Suprapubic skin (tissue), 4 donors: Measurements from ENCODE around the gene PRR15L. TPM values are rescaled to one million over a fixed set of nuclear protein-coding genes. Genes with fewer than 3 reads are reported as not detected.

ENCODE experiments used
- DNase-seq, 2 donors: peaks; one replicate each; pipeline ENCODE4 v3.0.0-alpha.2; 2019; ENCODE audit warnings: low spot score in 2 of 2
- H3K27ac ChIP-seq: fragments of 200-600 bp; sonication (generic); one replicate; pipeline ENCODE4 v1.5.1; 2019
- H3K27me3 ChIP-seq: fragments of 200-600 bp; sonication (generic); one replicate; pipeline ENCODE4 v1.5.1; 2019
- H3K36me3 ChIP-seq: fragments of 200-600 bp; sonication (generic); one replicate; pipeline ENCODE4 v1.5.1; 2019
- H3K4me1 ChIP-seq: fragments of 200-600 bp; sonication (generic); one replicate; pipeline ENCODE4 v1.5.1; 2019
- H3K4me3 ChIP-seq: fragments of 200-600 bp; sonication (generic); one replicate; pipeline ENCODE4 v1.5.1; 2019; ENCODE audit warnings: mild to moderate bottlenecking
- H3K9me3 ChIP-seq: fragments of 200-600 bp; sonication (generic); one replicate; pipeline ENCODE4 v1.5.1; 2019
- CTCF ChIP-seq, 2 donors: fragments of 200-600 bp in 1 of 2; fragments of 450-650 bp in 1 of 2; sonication (generic) in 1 of 2; IDR thresholded peaks; one replicate each; pipeline ENCODE4 v1.5.1; 2016 to 2019; ENCODE audit warnings: antibody characterized with exemption in 2 of 2, mild to moderate bottlenecking in 1 of 2, moderate library complexity in 1 of 2
- EP300 ChIP-seq: sonication (generic); formaldehyde crosslinking; IDR thresholded peaks from one replicate; pipeline ENCODE4 v1.6.1; 2017; ENCODE audit warnings: antibody characterized with exemption
- POLR2A ChIP-seq, 2 donors: fragments of 450-650 bp; IDR thresholded peaks; one replicate each; pipeline ENCODE4 v1.6.1; 2017; ENCODE audit warnings: antibody characterized with exemption in 2 of 2, mild to moderate bottlenecking in 2 of 2, moderate library complexity in 2 of 2
- POLR2AphosphoS5 ChIP-seq, 3 donors: sonication (generic); formaldehyde crosslinking; IDR thresholded peaks; one replicate each; pipeline ENCODE4 v1.6.1; 2017; ENCODE audit warnings: antibody characterized with exemption in 3 of 3
- WGBS: methylation state at CpG from one replicate; pipeline ENCODE4 v1.1.5; 2018; 5-methylcytosine and 5-hydroxymethylcytosine counted together
- total RNA-seq, 4 donors: library from RNA; depleted of rRNA; stranded (reverse); fragments of >200 nt; gene quantifications; one replicate each; pipeline ENCODE4 v1.1.0, GENCODE V29; 2016

The PRR15L gene
- total RNA-seq, 4 donors from 2014 or later, result 11.4 to 27.1 (median 21.8) TPM

- H3K9me3 ChIP-seq, result no peaks in the 10 kb centered on the region
- WGBS, result over 99% methylated on average over 5 of the region's 5 CpGs
- H3K27ac ChIP-seq, result no peak overlapping the region
- no peaks in the 10 kb centered on the region for H3K36me3 ChIP-seq
- H3K27me3 ChIP-seq, result no peaks in the 10 kb centered on the region
- TF ChIP-seq POLR2A (IDR thresholded peaks at IDR 0.05) (no peak), POLR2AphosphoS5 (IDR thresholded peaks at IDR 0.05) (no peak), CTCF (IDR thresholded peaks at IDR 0.05) (no peak), EP300 (no peak)
- H3K4me1 ChIP-seq, result peaks cover 31% of the 10 kb centered on the region
- DNase-seq, result no peak
- no peak overlapping the region for H3K4me3 ChIP-seq
Measured at GRCh38 chr17:47964856-47965255, 7.2 kb upstream of the PRR15L start.

- Histone ChIP-seq H3K4me1 (peaks cover 38% of the 10 kb centered on the region), H3K9me3 (no peaks in the 10 kb centered on the region), H3K4me3 (no peak overlapping the region), H3K27me3 (no peaks in the 10 kb centered on the region), H3K36me3 (no peaks in the 10 kb centered on the region), H3K27ac (no peak overlapping the region)
- DNase-seq, result no peak
- TF ChIP-seq POLR2AphosphoS5 (IDR thresholded peaks at IDR 0.05) (no peak), POLR2A (IDR thresholded peaks at IDR 0.05) (no peak), CTCF (IDR thresholded peaks at IDR 0.05) (no peak), EP300 (no peak)
- 90% methylated on average over 3 of the region's 3 CpGs for WGBS
Measured at GRCh38 chr17:47962901-47963300, 5.2 kb upstream of the PRR15L start.

GRCh38 chr17:47961406-47961805 is 3.7 kb upstream of the PRR15L start:
- H3K4me3 ChIP-seq, result no peak overlapping the region
- H3K9me3 ChIP-seq, result no peaks in the 10 kb centered on the region
- H3K27ac ChIP-seq, result no peak overlapping the region
- TF ChIP-seq POLR2A (IDR thresholded peaks at IDR 0.05) (no peak), CTCF (IDR thresholded peaks at IDR 0.05) (no peak), POLR2AphosphoS5 (IDR thresholded peaks at IDR 0.05) (no peak), EP300 (no peak)
- 92% methylated on average over 4 of the region's 6 CpGs for WGBS
- peaks cover 41% of the 10 kb centered on the region for H3K4me1 ChIP-seq
- no peak for DNase-seq
- H3K27me3 ChIP-seq, result no peaks in the 10 kb centered on the region
- no peaks in the 10 kb centered on the region for H3K36me3 ChIP-seq

- no peak overlapping the region for H3K4me3 ChIP-seq
- H3K36me3 ChIP-seq, result no peaks in the 10 kb centered on the region
- no peak for DNase-seq
- no peaks in the 10 kb centered on the region for H3K9me3 ChIP-seq
- H3K27ac ChIP-seq, result no peak overlapping the region
- WGBS, result 49% methylated on average over 7 of the region's 8 CpGs
- no peaks in the 10 kb centered on the region for H3K27me3 ChIP-seq
- H3K4me1 ChIP-seq, result peaks cover 41% of the 10 kb centered on the region
- TF ChIP-seq POLR2A (IDR thresholded peaks at IDR 0.05) (no peak), CTCF (IDR thresholded peaks at IDR 0.05) (no peak), POLR2AphosphoS5 (IDR thresholded peaks at IDR 0.05) (no peak)
Measured at GRCh38 chr17:47959825-47960655, 2.4 kb upstream of the PRR15L start.

GRCh38 chr17:47956791-47957590 is 692 bp downstream of the PRR15L start:
- H3K36me3 ChIP-seq, result no peaks in the 10 kb centered on the region
- H3K27me3 ChIP-seq, result no peaks in the 10 kb centered on the region
- no peaks in the 10 kb centered on the region for H3K9me3 ChIP-seq
- H3K4me1 ChIP-seq, result peaks cover 41% of the 10 kb centered on the region
- H3K27ac ChIP-seq, result peak overlapping the region; percentile 74
- WGBS, result 77% methylated on average over 3 of the region's 4 CpGs
- DNase-seq, result no peak
- TF ChIP-seq CTCF (IDR thresholded peaks at IDR 0.05), result no peak
- no peak for TF ChIP-seq EP300
- TF ChIP-seq POLR2A (IDR thresholded peaks at IDR 0.05), result no peak
- peak overlapping the region; percentile 34 for H3K4me3 ChIP-seq
